ENCODE data around the gene IL4I1.

Gene IL4I1

GRCh38 chr19:49861541-49862378 lies 34.9 kb downstream of the IL4I1 start:
- DNase-seq: no peak

GRCh38 chr19:49861107-49861506 lies 35.6 kb downstream of the IL4I1 start:
- DNase-seq: no peak

- no peak for DNase-seq
These were observed 36.2 kb downstream of the IL4I1 start for GRCh38 chr19:49860336-49861102.

- DNase-seq: no peak
These were observed 36.9 kb downstream of the IL4I1 start for GRCh38 chr19:49859682-49860335.

GRCh38 chr19:49858088-49858985 lies 38.4 kb downstream of the IL4I1 start:
- no peak for DNase-seq

- DNase-seq: no peak
These were observed 38.9 kb downstream of the IL4I1 start for GRCh38 chr19:49857838-49858087.

- DNase-seq: no peak
These were observed 39.4 kb downstream of the IL4I1 start for GRCh38 chr19:49857061-49857837.

GRCh38 chr19:49856574-49857021 lies 40.1 kb downstream of the IL4I1 start:
- DNase-seq: no peak

- no peak for DNase-seq
These were observed 40.8 kb downstream of the IL4I1 start for GRCh38 chr19:49855676-49856573.

- DNase-seq: no peak
These were observed 41.4 kb downstream of the IL4I1 start for GRCh38 chr19:49855277-49855675.

GRCh38 chr19:49854378-49855263 lies 42.1 kb downstream of the IL4I1 start:
- DNase-seq: no peak

GRCh38 chr19:49853852-49854377 lies 42.8 kb downstream of the IL4I1 start:
- DNase-seq: no peak

GRCh38 chr19:49852631-49853126 lies 44.0 kb downstream of the IL4I1 start:
- no peak for DNase-seq

GRCh38 chr19:49851456-49852259 lies 45.0 kb downstream of the IL4I1 start:
- no peak for DNase-seq

- DNase-seq: peak; percentile 93
These were observed 46.0 kb downstream of the IL4I1 start, which contains the start of gene PTOV1 for GRCh38 chr19:49850487-49851342. Gene PTOV1, plus strand, starts transcription at chr19:49851159.

- DNase-seq: no peak
These were observed 46.5 kb downstream of the IL4I1 start for GRCh38 chr19:49850221-49850486.

- no peak for DNase-seq
These were observed 47.1 kb downstream of the IL4I1 start for GRCh38 chr19:49849433-49850220.

Data from activated CD4-positive, CD25-positive, alpha-beta regulatory T cell treated with anti-CD3 and anti-CD28 coated beads, Interleukin-2, amount 50 U/mL, for 72 hours (primary cell).